Spleen (tissue), 11 donors: ENCODE measurements around the gene COL6A3. TPM values are rescaled to one million over a fixed set of nuclear protein-coding genes. Genes with fewer than 3 reads are reported as not detected.
A peak's percentile ranks its signal among the peaks of the same experiment; 100 is the strongest.

Source experiments
- DNase-seq: peaks from one replicate; pipeline ENCODE4 v3.0.0-alpha.2; 2020
- H3K27ac ChIP-seq, 8 donors: fragments of 200-600 bp; sonication (generic) in 7 of 8; 1 replicate in 4 of 8; 2 replicates in 4 of 8; pipeline versions ENCODE4 v1.5.0 to v1.8.0; 2016 to 2021; ENCODE audit warnings: inconsistent platforms in 4 of 8, mild to moderate bottlenecking in 4 of 8, moderate library complexity in 1 of 8
- H3K27me3 ChIP-seq, 7 donors: fragments of 200-600 bp; sonication (generic) in 6 of 7; replicated peaks in 1 of 7; 1 replicate in 4 of 7; 2 replicates in 3 of 7; pipeline versions ENCODE4 v1.5.0 to v1.8.0; 2016 to 2021; ENCODE audit warnings: inconsistent platforms in 3 of 7, mild to moderate bottlenecking in 1 of 7
- H3K36me3 ChIP-seq, 6 donors: fragments of 200-600 bp; sonication (generic) in 5 of 6; 1 replicate in 4 of 6; 2 replicates in 2 of 6; pipeline versions ENCODE4 v1.5.0 to v1.8.0; 2016 to 2021; ENCODE audit warnings: inconsistent platforms in 2 of 6
- H3K4me1 ChIP-seq, 6 donors: fragments of 200-600 bp; sonication (generic) in 5 of 6; 1 replicate in 3 of 6; 2 replicates in 3 of 6; pipeline versions ENCODE4 v1.5.0 to v1.8.0; 2016 to 2021; ENCODE audit warnings: inconsistent platforms in 3 of 6
- H3K4me3 ChIP-seq, 8 donors: fragments of 200-600 bp; sonication (generic) in 7 of 8; 1 replicate in 4 of 8; 2 replicates in 4 of 8; pipeline versions ENCODE4 v1.5.0 to v1.8.0; 2016 to 2021; ENCODE audit warnings: inconsistent platforms in 4 of 8, mild to moderate bottlenecking in 4 of 8, moderate library complexity in 2 of 8
- H3K9me3 ChIP-seq, 8 donors: fragments of 200-600 bp; sonication (generic) in 7 of 8; 1 replicate in 4 of 8; 2 replicates in 4 of 8; pipeline versions ENCODE4 v1.5.0 to v1.8.0; 2016 to 2021; ENCODE audit warnings: inconsistent platforms in 4 of 8
- CTCF ChIP-seq, 11 experiments: fragments of 200-600 bp in 7 of 11; fragments of 450-650 bp in 4 of 11; sonication (generic) in 4 of 11; IDR thresholded peaks in 8 of 11; conservative IDR thresholded peaks in 3 of 11; 1 replicate in 7 of 11; 2 replicates in 4 of 11; pipeline versions ENCODE4 v1.4.0 to v1.8.0; 2016 to 2021; ENCODE audit warnings: antibody characterized with exemption in 11 of 11, inconsistent platforms in 4 of 11, mild to moderate bottlenecking in 1 of 11
- POLR2A ChIP-seq, 3 donors: fragments of 450-650 bp; IDR thresholded peaks; one replicate each; pipeline ENCODE4 v1.5.1; 2017; ENCODE audit warnings: antibody characterized with exemption in 3 of 3, mild to moderate bottlenecking in 1 of 3
- POLR2AphosphoS5 ChIP-seq, 3 donors: sonication (generic); formaldehyde crosslinking; IDR thresholded peaks; one replicate each; pipeline ENCODE4 v1.5.1; 2017; ENCODE audit warnings: antibody characterized with exemption in 3 of 3
- WGBS, 5 donors: extraction: QIAGEN DNeasy Blood & Tissue Kit in 3 of 5; methylation state at CpG; one replicate each; pipeline versions ENCODE4 v1.1.5 to v1.1.7; 2013 to 2018; 5-methylcytosine and 5-hydroxymethylcytosine counted together
- intact Hi-C: fragments of 100-400 bp; cut with DNase I; formaldehyde crosslinking; loops from one replicate; pipeline ENCODE4 v1.15.0; 2023; ENCODE audit warnings: low total_unique reads
- polyA plus RNA-seq, 3 donors: library from polyadenylated mRNA; stranded (reverse); fragments of 200-250 nt; gene quantifications; one replicate each; pipeline ENCODE4 v1.2.1, GENCODE V29; 2013
- total RNA-seq, 7 donors: library from RNA; depleted of rRNA in 3 of 7; stranded (reverse); fragments of >200 nt in 3 of 7; fragmentation: NEBNext Ultra II Directional in 4 of 7; extraction: Animal tissue kit (Norgen Biotek cat#: 25700) in 4 of 7; gene quantifications; one replicate each; pipeline versions ENCODE4 v1.1.0 to v1.2.1, GENCODE V29; 2016 to 2021
- donor health status: healthy with polysubstance abuse.
- donor health status: DM: no; HTN: no; CAD: no; lungs with moderate emphysema.
- donor health status: DM: no; HTN: no; CAD: no.
- donor health status: Bipolar disorder and iron deficiency.
- donor health status: healthy.
- donor health status: DM: no; HTN: no; CAD: no.
- donor health status: DM: yes; HTN: yes; CAD: no.

The COL6A3 gene
- total and polyA plus RNA-seq, 10 donors = 8.3 to 146 (median 65.4) TPM

- 50 to 82% (median 67%) methylated on average over 6 of the region's 6 CpGs for WGBS, 5 donors
- H3K4me1 ChIP-seq = peaks cover 0 to 17% (median 6%) of the 10 kb centered on the region in 6 donors
These were observed 116.4 kb downstream of the COL6A3 start for GRCh38 chr2:237297421-237298150.

GRCh38 chr2:237296756-237297155, 117.2 kb downstream of the COL6A3 start:
- intact Hi-C loops = no loop called here
- DNase-seq = no peak
- peaks cover 0 to 18% (median 6%) of the 10 kb centered on the region in 6 donors for H3K4me1 ChIP-seq
- H3K36me3 ChIP-seq = no peaks in the 10 kb centered on the region
- H3K27ac ChIP-seq = no peak overlapping the region
- peaks cover 0 to 10% (median 3%) of the 10 kb centered on the region in 8 donors for H3K9me3 ChIP-seq
- WGBS, 5 donors = 66 to 82% (median 76%) methylated on average over 2 of the region's 2 CpGs
- H3K4me3 ChIP-seq = no peak overlapping the region
- no peak for TF ChIP-seq POLR2AphosphoS5 (IDR thresholded peaks at IDR 0.05)
- TF ChIP-seq POLR2A (IDR thresholded peaks at IDR 0.05) = no peak
- TF ChIP-seq CTCF (IDR thresholded peaks at IDR 0.05 in 8 of 11, conservative IDR thresholded peaks at IDR 0.05 in 3 of 11) = no peak
- peaks cover 0 to 37% (median 0%) of the 10 kb centered on the region in 7 donors for H3K27me3 ChIP-seq

More at GRCh38 chr2:237297421-237298150, 116.4 kb downstream of the COL6A3 start:
- intact Hi-C loops = no loop called here
- Histone ChIP-seq H3K4me3 (no peak overlapping the region), H3K27ac (peak overlapping the region in 1 of 8 donors; percentile 0), H3K27me3 (peaks cover 0 to 33% (median 0%) of the 10 kb centered on the region in 7 donors), H3K9me3 (peaks cover 0 to 15% (median 3%) of the 10 kb centered on the region in 8 donors), H3K36me3 (no peaks in the 10 kb centered on the region)
- DNase-seq = no peak
- TF ChIP-seq POLR2AphosphoS5 (IDR thresholded peaks at IDR 0.05) (no peak), POLR2A (IDR thresholded peaks at IDR 0.05) (no peak), CTCF (IDR thresholded peaks at IDR 0.05 in 8 of 11, conservative IDR thresholded peaks at IDR 0.05 in 3 of 11) (no peak)

- peaks cover 4 to 25% (median 9%) of the 10 kb centered on the region in 6 donors for H3K4me1 ChIP-seq
- H3K27me3 ChIP-seq = peaks cover 0 to 42% (median 3%) of the 10 kb centered on the region in 7 donors
- H3K9me3 ChIP-seq = peaks cover 0 to 10% (median 3%) of the 10 kb centered on the region in 8 donors
- no peaks in the 10 kb centered on the region for H3K36me3 ChIP-seq
- no peak for DNase-seq
- TF ChIP-seq POLR2A (IDR thresholded peaks at IDR 0.05) = no peak
- intact Hi-C loops = no loop called here
- no peak overlapping the region for H3K27ac ChIP-seq
- H3K4me3 ChIP-seq = no peak overlapping the region
- 94 to 97% (median 96%) methylated on average over 10 of the region's 10 CpGs for WGBS, 5 donors
These were observed 118.0 kb downstream of the COL6A3 start for GRCh38 chr2:237295889-237296480.

GRCh38 chr2:237294460-237294859, 119.5 kb downstream of the COL6A3 start:
- Histone ChIP-seq H3K4me1 (peaks cover 6 to 29% (median 11%) of the 10 kb centered on the region in 6 donors), H3K4me3 (no peak overlapping the region), H3K27ac (peak overlapping the region in 1 of 8 donors; percentile 19), H3K9me3 (peaks cover 0 to 10% (median 3%) of the 10 kb centered on the region in 8 donors), H3K27me3 (peaks cover 0 to 50% (median 3%) of the 10 kb centered on the region in 7 donors), H3K36me3 (no peaks in the 10 kb centered on the region)
- intact Hi-C loops = no loop called here
- TF ChIP-seq POLR2AphosphoS5 (IDR thresholded peaks at IDR 0.05) (no peak), POLR2A (IDR thresholded peaks at IDR 0.05) (no peak), CTCF (IDR thresholded peaks at IDR 0.05 in 8 of 11, conservative IDR thresholded peaks at IDR 0.05 in 3 of 11) (no peak)
- DNase-seq = no peak
- WGBS, 5 donors = 78 to 87% (median 80%) methylated on average over 1 of the region's 1 CpG
